ENCODE results near the gene TLN1. TPM values are rescaled to one million over a fixed set of nuclear protein-coding genes. Genes with fewer than 3 reads are reported as not detected.

TLN1 gene
- total and polyA plus RNA-seq, 5 donors from 2014 or later = 33.7 to 277 (median 35.9) TPM

DNA sequence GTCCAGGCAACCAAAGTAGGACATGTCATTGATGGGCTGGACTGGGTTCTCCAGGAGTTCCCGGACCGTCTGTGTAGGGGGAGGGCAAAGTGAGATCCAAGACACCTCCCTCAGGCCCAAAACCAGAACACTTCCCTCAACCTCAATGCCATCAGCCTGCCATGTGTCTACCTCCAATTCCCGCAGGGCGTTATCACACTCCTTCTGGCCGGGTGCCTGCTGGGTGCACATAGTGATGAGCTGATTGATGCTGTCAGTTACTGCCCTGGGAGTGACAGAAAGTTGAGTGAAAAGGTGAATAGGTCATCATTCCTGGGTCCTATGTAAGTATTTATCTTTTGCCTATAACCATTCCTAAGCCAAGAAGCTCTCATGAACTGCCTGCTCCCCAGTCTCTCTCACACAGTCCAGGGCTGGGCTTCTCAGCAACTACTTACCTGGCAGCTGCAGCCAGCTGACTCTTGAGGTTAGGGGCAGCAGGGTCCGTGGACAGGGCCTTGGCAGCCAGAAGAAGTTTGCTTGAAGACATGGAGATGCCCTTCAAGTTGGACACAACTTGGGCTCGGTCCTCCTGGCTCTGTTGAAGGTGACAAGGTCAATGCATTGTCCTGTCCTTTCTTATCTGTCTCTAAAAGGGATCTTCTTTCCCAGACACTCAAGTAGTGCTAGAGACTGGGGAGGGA lies 21.0 kb downstream of the TLN1 start:
- no peaks in the 10 kb centered on the region for H3K27me3 Mint-ChIP-seq
- H3K27ac ChIP-seq (ENCODE audit: insufficient read depth, low read length, poor library complexity, severe bottlenecking) = no peak overlapping the region
- peaks cover 89% of the 10 kb centered on the region for H3K36me3 ChIP-seq (ENCODE audit: control insufficient read depth, insufficient read depth, low read length)
- H3K4me1 Mint-ChIP-seq = peaks cover 0 to 3% (median 0%) of the 10 kb centered on the region in 4 donors
- H3K27ac Mint-ChIP-seq = peak overlapping the region in 1 of 3 donors; percentile 66
- no peaks in the 10 kb centered on the region for H3K9me3 ChIP-seq (ENCODE audit: control insufficient read depth in 2 of 2, low read length in 2 of 2)
- H3K27me3 ChIP-seq (ENCODE audit: control insufficient read depth, insufficient read depth, low read length) = no peaks in the 10 kb centered on the region
- peaks cover 60% of the 10 kb centered on the region for H3K36me3 Mint-ChIP-seq
- no peaks in the 10 kb centered on the region for H3K9me3 Mint-ChIP-seq
- no peak for DNase-seq
- H3K4me1 ChIP-seq (ENCODE audit: control insufficient read depth, insufficient read depth, low read length, poor library complexity, severe bottlenecking) = no peaks in the 10 kb centered on the region
- ATAC-seq (ENCODE audit: low read depth in 2 of 2) = no peak
- no peak overlapping the region for H3K4me3 Mint-ChIP-seq
- H3K4me3 ChIP-seq (ENCODE audit: low read depth, low read length) = no peak overlapping the region

DNA sequence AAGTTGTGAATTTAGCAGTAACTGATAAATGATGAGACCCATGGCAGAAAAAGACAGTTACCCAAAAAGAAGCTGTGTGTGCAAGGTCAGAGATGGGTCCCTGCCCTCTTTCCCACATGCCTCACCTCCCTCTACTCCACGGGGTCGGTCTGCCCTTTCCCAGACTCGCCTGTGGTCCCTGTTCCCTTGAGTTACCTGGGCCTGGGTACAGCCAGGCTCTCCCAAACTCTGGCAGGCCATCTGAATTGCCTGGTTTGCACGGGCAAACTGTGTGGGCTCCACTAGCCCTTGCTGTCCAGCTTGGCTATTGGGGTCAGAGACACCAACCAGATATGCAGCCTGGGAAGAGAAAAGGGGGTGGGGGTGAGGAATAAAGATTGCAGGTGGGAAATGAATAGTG lies 23.8 kb downstream of the TLN1 start:
- H3K27ac Mint-ChIP-seq = peak overlapping the region in 2 of 3 donors; percentile 54 to 86

DNA sequence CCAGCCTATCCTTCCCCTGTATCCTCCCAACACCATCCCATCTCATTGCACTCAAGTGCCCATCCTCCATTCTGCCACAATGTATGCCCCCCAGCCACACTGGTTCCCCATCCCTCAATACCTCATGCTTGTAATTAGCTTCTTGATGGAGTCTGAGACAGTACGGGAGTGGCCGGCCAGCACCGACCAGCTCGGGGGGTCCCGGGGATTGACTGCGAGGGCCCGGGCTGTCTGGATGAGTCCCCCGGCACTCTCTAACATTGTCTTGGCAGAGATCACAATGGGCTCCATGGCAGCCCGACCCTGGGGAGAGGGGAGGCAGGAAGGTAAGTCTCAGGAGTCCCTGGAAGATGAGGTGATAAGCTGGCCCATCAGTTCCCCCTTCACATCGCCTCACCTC lies 25.0 kb downstream of the TLN1 start:
- H3K27ac Mint-ChIP-seq = no peak overlapping the region
- H3K36me3 Mint-ChIP-seq = peaks cover 69% of the 10 kb centered on the region
- no peak overlapping the region for H3K4me3 Mint-ChIP-seq
- H3K27ac ChIP-seq (ENCODE audit: insufficient read depth, low read length, poor library complexity, severe bottlenecking) = no peak overlapping the region
- ATAC-seq (ENCODE audit: low read depth in 2 of 2) = no peak
- H3K36me3 ChIP-seq (ENCODE audit: control insufficient read depth, insufficient read depth, low read length) = peaks cover 91% of the 10 kb centered on the region
- DNase-seq = no peak
- no peaks in the 10 kb centered on the region for H3K9me3 ChIP-seq (ENCODE audit: control insufficient read depth in 2 of 2, low read length in 2 of 2)
- H3K4me3 ChIP-seq (ENCODE audit: low read depth, low read length) = no peak overlapping the region
- no peaks in the 10 kb centered on the region for H3K4me1 Mint-ChIP-seq
- H3K27me3 Mint-ChIP-seq = no peaks in the 10 kb centered on the region
- H3K27me3 ChIP-seq (ENCODE audit: control insufficient read depth, insufficient read depth, low read length) = no peaks in the 10 kb centered on the region
- no peaks in the 10 kb centered on the region for H3K9me3 Mint-ChIP-seq
- no peaks in the 10 kb centered on the region for H3K4me1 ChIP-seq (ENCODE audit: control insufficient read depth, insufficient read depth, low read length, poor library complexity, severe bottlenecking)

More for the DNA sequence above, 23.8 kb downstream of the TLN1 start:
- Histone ChIP-seq H3K36me3 (ENCODE audit: control insufficient read depth, insufficient read depth, low read length) (peaks cover 90% of the 10 kb centered on the region), H3K27ac (ENCODE audit: insufficient read depth, low read length, poor library complexity, severe bottlenecking) (no peak overlapping the region), H3K9me3 (ENCODE audit: control insufficient read depth in 2 of 2, low read length in 2 of 2) (no peaks in the 10 kb centered on the region), H3K4me3 (ENCODE audit: low read depth, low read length) (no peak overlapping the region), H3K4me1 (ENCODE audit: control insufficient read depth, insufficient read depth, low read length, poor library complexity, severe bottlenecking) (no peaks in the 10 kb centered on the region), H3K27me3 (ENCODE audit: control insufficient read depth, insufficient read depth, low read length) (no peaks in the 10 kb centered on the region)
- no peak for ATAC-seq (ENCODE audit: low read depth in 2 of 2)
- H3K36me3 Mint-ChIP-seq = peaks cover 68% of the 10 kb centered on the region
- H3K27me3 Mint-ChIP-seq = no peaks in the 10 kb centered on the region
- no peak for DNase-seq
- H3K9me3 Mint-ChIP-seq = no peaks in the 10 kb centered on the region
- no peak overlapping the region for H3K4me3 Mint-ChIP-seq
- no peaks in the 10 kb centered on the region for H3K4me1 Mint-ChIP-seq

DNA sequence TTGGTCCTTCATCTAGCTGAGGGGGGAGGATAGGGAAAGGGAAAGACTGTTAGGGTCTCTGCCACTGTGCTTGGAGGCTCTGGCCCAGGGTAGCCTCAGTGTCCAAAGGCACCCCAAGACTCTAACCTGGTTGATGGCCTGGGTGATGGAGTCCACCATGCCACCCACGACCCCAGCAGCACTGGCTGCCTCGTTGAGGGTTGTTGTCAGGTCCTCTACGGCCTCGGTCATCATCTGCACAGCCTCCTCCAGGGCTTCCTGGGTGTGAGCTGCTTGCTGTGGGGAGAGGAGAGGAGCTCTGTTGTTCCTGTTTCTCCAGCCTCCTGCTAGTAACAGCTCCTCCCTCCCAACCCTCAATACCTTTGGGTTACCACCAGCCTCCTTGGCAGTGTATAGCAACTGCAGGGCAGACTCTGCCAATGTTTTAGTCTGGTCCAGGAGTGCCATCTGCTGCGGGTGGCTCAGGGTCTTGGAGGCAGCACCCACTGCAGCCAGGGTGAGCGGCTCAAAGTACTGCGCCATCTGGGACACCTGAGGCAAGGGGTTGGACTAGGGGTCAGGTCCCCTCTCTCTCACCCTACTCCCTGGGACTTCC lies 26.1 kb downstream of the TLN1 start:
- peaks cover 61% of the 10 kb centered on the region for H3K36me3 Mint-ChIP-seq
- DNase-seq (no peak), ATAC-seq (ENCODE audit: low read depth in 2 of 2) (no peak)
- Histone ChIP-seq H3K36me3 (ENCODE audit: control insufficient read depth, insufficient read depth, low read length) (peaks cover 90% of the 10 kb centered on the region), H3K27ac (ENCODE audit: insufficient read depth, low read length, poor library complexity, severe bottlenecking) (no peak overlapping the region), H3K4me1 (ENCODE audit: control insufficient read depth, insufficient read depth, low read length, poor library complexity, severe bottlenecking) (no peaks in the 10 kb centered on the region), H3K9me3 (ENCODE audit: control insufficient read depth in 2 of 2, low read length in 2 of 2) (no peaks in the 10 kb centered on the region), H3K27me3 (ENCODE audit: control insufficient read depth, insufficient read depth, low read length) (no peaks in the 10 kb centered on the region), H3K4me3 (ENCODE audit: low read depth, low read length) (no peak overlapping the region)
- no peaks in the 10 kb centered on the region for H3K4me1 Mint-ChIP-seq
- no peaks in the 10 kb centered on the region for H3K27me3 Mint-ChIP-seq
- no peak overlapping the region for H3K4me3 Mint-ChIP-seq
- H3K9me3 Mint-ChIP-seq = no peaks in the 10 kb centered on the region
- peak overlapping the region in 1 of 3 donors; percentile 38 for H3K27ac Mint-ChIP-seq

DNA sequence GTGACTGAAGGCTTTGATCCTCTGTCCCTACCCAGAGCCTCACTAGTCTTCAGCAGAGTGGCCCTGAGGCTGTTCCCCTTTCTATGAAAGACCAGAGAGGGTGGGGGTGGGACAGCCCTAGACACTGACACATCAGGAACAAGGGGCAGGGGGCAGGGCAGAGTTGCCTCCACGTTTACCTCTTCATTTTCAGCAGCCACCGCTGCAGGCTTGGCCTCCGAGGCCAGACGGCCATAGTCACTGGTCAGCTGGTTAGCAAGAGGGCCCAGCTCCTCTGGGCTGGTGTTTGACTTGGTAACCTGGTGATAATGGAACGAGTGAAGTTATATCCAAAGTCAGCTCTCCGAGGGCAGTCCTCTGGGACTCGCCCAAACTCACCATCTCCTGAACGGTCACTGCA lies 26.6 kb downstream of the TLN1 start:
- Histone ChIP-seq H3K4me1 (ENCODE audit: control insufficient read depth, insufficient read depth, low read length, poor library complexity, severe bottlenecking) (no peaks in the 10 kb centered on the region), H3K9me3 (ENCODE audit: control insufficient read depth in 2 of 2, low read length in 2 of 2) (no peaks in the 10 kb centered on the region), H3K27me3 (ENCODE audit: control insufficient read depth, insufficient read depth, low read length) (no peaks in the 10 kb centered on the region), H3K27ac (ENCODE audit: insufficient read depth, low read length, poor library complexity, severe bottlenecking) (no peak overlapping the region), H3K36me3 (ENCODE audit: control insufficient read depth, insufficient read depth, low read length) (peaks cover 90% of the 10 kb centered on the region), H3K4me3 (ENCODE audit: low read depth, low read length) (no peak overlapping the region)
- no peaks in the 10 kb centered on the region for H3K4me1 Mint-ChIP-seq
- no peaks in the 10 kb centered on the region for H3K27me3 Mint-ChIP-seq
- ATAC-seq (ENCODE audit: low read depth in 2 of 2) = no peak
- no peak overlapping the region for H3K4me3 Mint-ChIP-seq
- H3K36me3 Mint-ChIP-seq = peaks cover 56% of the 10 kb centered on the region
- peak overlapping the region in 1 of 3 donors; percentile 38 for H3K27ac Mint-ChIP-seq
- no peaks in the 10 kb centered on the region for H3K9me3 Mint-ChIP-seq
- DNase-seq = no peak

DNA sequence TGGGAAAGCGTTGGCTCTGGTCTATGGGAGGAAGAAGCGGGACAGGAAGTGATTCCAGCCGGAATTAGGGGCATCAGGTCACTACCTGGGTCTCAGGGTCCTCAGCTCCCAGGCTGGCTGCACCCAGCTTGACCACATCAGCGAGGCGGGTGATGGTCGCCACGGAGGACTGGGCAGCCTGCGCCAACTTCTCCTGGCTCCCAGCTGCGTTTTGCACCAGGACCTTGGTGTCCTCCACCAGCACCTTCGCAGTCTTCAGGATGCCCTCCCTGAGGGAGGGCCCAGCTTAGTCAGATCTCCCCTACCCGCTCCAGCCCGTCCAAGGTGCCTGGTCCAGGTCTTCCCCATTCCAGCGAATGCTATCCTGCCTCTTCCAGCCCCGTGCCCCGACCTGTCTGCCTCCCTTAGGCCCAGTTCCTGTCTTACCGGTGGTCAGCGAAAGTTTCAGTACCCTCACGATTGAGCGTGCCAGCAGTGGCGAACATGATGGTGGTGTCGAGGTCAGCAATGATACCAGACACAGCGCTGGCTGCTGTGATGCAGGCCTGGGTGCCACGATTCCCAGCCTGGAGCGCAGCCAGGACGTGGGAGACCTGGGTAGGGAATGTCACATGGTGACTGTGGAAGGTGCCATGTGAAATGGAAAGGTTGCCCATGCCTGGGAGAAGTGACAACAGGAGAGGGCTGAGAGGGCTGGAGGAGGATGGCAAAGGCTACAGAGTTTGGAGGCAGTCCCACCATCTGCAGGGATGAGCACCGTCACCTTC lies 27.9 kb downstream of the TLN1 start:
- Histone ChIP-seq H3K4me3 (ENCODE audit: low read depth, low read length) (no peak overlapping the region), H3K27ac (ENCODE audit: insufficient read depth, low read length, poor library complexity, severe bottlenecking) (no peak overlapping the region), H3K4me1 (ENCODE audit: control insufficient read depth, insufficient read depth, low read length, poor library complexity, severe bottlenecking) (no peaks in the 10 kb centered on the region), H3K9me3 (ENCODE audit: control insufficient read depth in 2 of 2, low read length in 2 of 2) (no peaks in the 10 kb centered on the region), H3K27me3 (ENCODE audit: control insufficient read depth, insufficient read depth, low read length) (no peaks in the 10 kb centered on the region), H3K36me3 (ENCODE audit: control insufficient read depth, insufficient read depth, low read length) (peaks cover 95% of the 10 kb centered on the region)
- Mint-ChIP-seq H3K9me3 (no peaks in the 10 kb centered on the region), H3K27me3 (no peaks in the 10 kb centered on the region), H3K36me3 (peaks cover 49% of the 10 kb centered on the region), H3K4me1 (no peaks in the 10 kb centered on the region), H3K4me3 (no peak overlapping the region), H3K27ac (no peak overlapping the region)
- ATAC-seq (ENCODE audit: low read depth in 2 of 2) (no peak), DNase-seq (no peak)

DNA sequence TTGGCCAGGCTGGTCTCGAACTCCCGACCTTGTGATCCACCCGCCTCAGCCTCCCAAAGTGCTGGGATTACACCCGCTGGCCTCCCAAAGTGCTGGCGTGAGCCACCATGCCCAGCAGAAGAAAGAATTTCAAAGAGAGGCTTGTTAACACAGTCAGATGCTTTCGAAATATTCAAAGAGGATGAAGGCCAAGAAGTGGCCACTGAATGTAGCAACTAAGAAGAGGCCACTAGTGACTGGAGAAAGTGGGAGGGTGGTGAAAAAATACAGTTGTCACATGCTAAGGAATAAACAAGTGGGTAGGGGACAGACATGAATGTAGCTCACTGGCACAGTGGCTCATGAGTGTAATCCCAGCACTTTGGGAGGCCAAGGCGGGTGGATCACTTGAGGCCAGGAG lies 29.3 kb downstream of the TLN1 start:
- Mint-ChIP-seq H3K4me3 (no peak overlapping the region), H3K27ac (no peak overlapping the region)
- no peaks in the 10 kb centered on the region for H3K9me3 ChIP-seq (ENCODE audit: control insufficient read depth in 2 of 2, low read length in 2 of 2)

More for the DNA sequence above, 29.3 kb downstream of the TLN1 start:
- no peak for DNase-seq
- Histone ChIP-seq H3K4me1 (ENCODE audit: control insufficient read depth, insufficient read depth, low read length, poor library complexity, severe bottlenecking) (no peaks in the 10 kb centered on the region), H3K36me3 (ENCODE audit: control insufficient read depth, insufficient read depth, low read length) (peaks cover 96% of the 10 kb centered on the region), H3K27ac (ENCODE audit: insufficient read depth, low read length, poor library complexity, severe bottlenecking) (no peak overlapping the region), H3K27me3 (ENCODE audit: control insufficient read depth, insufficient read depth, low read length) (no peaks in the 10 kb centered on the region), H3K4me3 (ENCODE audit: low read depth, low read length) (no peak overlapping the region)
- Mint-ChIP-seq H3K27me3 (no peaks in the 10 kb centered on the region), H3K9me3 (no peaks in the 10 kb centered on the region), H3K4me1 (peaks cover 0 to 2% (median 0%) of the 10 kb centered on the region in 4 donors), H3K36me3 (peaks cover 47% of the 10 kb centered on the region)
- ATAC-seq (ENCODE audit: low read depth in 2 of 2) = no peak

All from CD4-positive, CD25-positive, alpha-beta regulatory T cell (primary cell).